ENCODE results near the gene NYNRIN.

NYNRIN gene

DNA sequence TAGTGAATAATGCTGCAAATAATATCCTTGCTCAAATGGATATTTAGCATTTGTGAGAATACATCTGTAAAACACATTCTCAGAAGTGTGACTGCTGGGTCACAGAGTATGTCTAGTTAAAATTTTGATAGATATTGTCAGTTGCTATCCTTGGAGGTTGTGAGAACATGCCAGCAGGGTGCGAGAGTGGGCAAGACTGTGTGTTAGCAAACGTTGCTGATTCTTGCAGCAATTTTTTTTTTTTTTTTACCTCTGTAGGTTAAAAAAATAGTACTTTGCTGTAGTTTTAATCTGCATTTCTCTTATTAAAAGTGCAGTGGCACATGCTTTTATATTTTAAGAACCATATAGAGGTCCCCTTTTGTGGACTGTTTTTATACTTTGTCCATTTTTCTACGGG, 4.5 kb upstream of the NYNRIN start:
- Mint-ChIP-seq H3K4me1 (peaks cover 68% of the 10 kb centered on the region), H3K27me3 (ENCODE audit: low read depth) (no peaks in the 10 kb centered on the region), H3K36me3 (ENCODE audit: low read depth) (no peaks in the 10 kb centered on the region), H3K27ac (peak overlapping the region; percentile 44 to 88 (median 79)), H3K4me3 (peak overlapping the region in 1 of 3 experiments; percentile 6), H3K9me3 (peaks cover 3% of the 10 kb centered on the region)
- TF ChIP-seq, protein P1, sequence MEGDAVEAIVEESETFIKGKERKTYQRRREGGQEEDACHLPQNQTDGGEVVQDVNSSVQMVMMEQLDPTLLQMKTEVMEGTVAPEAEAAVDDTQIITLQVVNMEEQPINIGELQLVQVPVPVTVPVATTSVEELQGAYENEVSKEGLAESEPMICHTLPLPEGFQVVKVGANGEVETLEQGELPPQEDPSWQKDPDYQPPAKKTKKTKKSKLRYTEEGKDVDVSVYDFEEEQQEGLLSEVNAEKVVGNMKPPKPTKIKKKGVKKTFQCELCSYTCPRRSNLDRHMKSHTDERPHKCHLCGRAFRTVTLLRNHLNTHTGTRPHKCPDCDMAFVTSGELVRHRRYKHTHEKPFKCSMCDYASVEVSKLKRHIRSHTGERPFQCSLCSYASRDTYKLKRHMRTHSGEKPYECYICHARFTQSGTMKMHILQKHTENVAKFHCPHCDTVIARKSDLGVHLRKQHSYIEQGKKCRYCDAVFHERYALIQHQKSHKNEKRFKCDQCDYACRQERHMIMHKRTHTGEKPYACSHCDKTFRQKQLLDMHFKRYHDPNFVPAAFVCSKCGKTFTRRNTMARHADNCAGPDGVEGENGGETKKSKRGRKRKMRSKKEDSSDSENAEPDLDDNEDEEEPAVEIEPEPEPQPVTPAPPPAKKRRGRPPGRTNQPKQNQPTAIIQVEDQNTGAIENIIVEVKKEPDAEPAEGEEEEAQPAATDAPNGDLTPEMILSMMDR (IDR thresholded peaks at IDR 0.05; ENCODE audit: unreplicated experiment in 3 of 3) = no peak

DNA sequence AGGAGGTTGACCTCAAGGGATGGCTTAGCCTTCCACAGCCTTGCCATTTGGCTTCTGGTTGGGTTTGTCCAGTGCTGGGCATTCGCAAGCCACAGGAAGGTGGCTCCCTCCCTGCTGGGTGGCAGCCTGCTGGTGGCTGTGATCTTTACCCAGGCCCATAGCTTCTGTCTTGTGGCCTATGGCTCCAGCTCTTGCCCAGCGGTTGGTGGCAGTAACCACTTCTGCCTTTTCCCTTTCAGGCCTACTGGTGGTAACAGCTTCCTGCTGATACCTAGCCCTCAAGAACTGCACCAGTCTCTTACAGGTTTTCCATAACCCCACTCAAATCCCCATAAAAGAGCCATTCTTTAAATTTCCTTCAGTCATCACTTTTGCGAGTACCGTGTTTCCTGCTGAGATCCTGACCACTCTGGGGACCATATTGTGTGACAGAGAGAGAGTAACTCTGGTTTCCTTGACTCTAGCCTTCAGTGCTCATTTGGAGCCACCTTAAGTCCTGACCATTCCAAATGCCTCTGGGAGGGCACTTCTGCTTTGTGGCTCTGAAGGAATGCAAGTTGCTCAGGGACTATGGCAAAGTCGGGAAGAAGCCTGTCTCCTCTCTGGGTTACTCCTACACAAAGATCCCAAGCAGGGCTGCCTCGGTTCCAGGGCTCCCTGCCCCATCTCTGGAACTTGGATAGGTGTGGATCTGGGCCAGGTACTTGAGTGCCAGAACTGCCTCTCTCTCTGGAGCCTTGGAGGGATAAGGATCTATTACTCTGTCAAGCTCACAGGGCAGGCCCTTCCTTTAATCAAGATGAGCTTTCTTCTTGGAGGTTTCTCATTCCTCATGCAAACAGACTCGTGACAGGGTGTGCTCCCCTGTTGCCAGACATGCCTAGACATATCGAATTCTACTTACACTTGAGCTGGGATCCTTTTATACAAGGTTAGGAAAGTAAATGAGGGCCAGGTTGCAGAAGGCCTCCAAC, 2.9 kb upstream of the NYNRIN start:
- TF ChIP-seq, protein P1 (IDR thresholded peaks at IDR 0.05; ENCODE audit: unreplicated experiment in 3 of 3) = no peak
- peaks cover 64% of the 10 kb centered on the region for H3K4me1 Mint-ChIP-seq
- H3K36me3 Mint-ChIP-seq (ENCODE audit: low read depth) = no peaks in the 10 kb centered on the region
- peaks cover 3% of the 10 kb centered on the region for H3K9me3 Mint-ChIP-seq
- H3K27me3 Mint-ChIP-seq (ENCODE audit: low read depth) = no peaks in the 10 kb centered on the region
- H3K4me3 Mint-ChIP-seq = peak overlapping the region in 1 of 3 experiments; percentile 26
- peak overlapping the region; percentile 75 to 98 (median 86) for H3K27ac Mint-ChIP-seq

DNA sequence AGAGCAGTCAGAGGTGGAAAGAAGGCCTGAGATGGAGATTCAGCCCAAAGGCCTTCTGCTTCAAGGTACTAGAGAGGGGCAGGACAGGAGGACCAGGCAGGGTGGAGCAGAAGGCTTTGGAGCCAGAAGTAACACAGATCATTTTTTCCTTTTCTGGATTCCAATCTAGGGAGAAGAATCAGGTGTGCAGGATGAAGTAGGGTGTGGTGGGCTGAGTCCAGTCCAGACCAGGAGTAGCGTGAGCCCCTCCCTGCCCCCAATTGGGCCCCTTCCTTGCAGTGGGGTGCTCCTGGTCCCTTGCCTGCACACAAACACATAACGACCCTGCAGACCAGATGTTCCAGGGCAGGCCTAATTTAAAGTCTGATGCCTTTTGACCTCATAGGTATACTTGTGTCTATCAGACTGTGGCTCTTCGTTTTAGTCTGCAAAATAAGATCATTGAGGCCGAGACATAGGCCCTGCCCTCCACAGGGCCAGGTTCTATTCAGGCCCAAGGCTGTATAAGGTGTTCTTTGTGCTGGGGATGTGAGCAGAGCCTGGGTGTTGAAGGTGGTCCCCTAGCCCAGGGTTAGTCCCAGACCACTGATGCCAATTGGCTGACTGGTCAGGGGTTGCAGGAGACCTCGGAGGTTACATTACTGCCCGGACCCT, 1.0 kb upstream of the NYNRIN start:
- Mint-ChIP-seq H3K4me3 (peak overlapping the region; percentile 92 to 99 (median 97)), H3K27ac (peak overlapping the region; percentile 75 to 98 (median 98)), H3K9me3 (peaks cover 3% of the 10 kb centered on the region), H3K27me3 (ENCODE audit: low read depth) (no peaks in the 10 kb centered on the region), H3K36me3 (ENCODE audit: low read depth) (peaks cover 4% of the 10 kb centered on the region), H3K4me1 (peaks cover 67% of the 10 kb centered on the region)
- TF ChIP-seq, protein P1 (IDR thresholded peaks at IDR 0.05; ENCODE audit: unreplicated experiment in 3 of 3) = no peak

DNA sequence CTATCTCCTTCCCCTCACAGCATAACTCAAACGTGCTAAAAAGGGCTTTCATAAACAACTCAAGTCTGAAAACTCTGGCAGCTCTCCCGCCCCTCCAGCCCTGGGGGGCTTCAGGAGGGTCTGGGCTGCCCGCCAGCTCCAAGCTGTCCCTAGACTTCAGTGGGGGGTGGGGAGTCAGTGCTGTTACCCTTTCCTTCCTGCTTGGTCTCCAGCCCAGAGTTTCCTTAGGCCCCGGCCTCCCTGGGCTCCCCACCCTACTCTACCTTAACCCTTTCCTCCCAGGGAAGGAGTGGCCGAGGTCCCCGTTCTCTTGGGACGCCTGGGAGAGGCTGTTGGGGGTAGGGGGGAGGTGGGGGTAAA, 530 bp upstream of the NYNRIN start:
- TF ChIP-seq, protein P1 (IDR thresholded peaks at IDR 0.05; ENCODE audit: unreplicated experiment in 3 of 3) = no peak
- peaks cover 72% of the 10 kb centered on the region for H3K4me1 Mint-ChIP-seq
- H3K27ac Mint-ChIP-seq = peak overlapping the region; percentile 75 to 98 (median 98)
- peak overlapping the region; percentile 92 to 99 (median 97) for H3K4me3 Mint-ChIP-seq
- peaks cover 9% of the 10 kb centered on the region for H3K36me3 Mint-ChIP-seq (ENCODE audit: low read depth)
- H3K27me3 Mint-ChIP-seq (ENCODE audit: low read depth) = no peaks in the 10 kb centered on the region
- H3K9me3 Mint-ChIP-seq = peaks cover 3% of the 10 kb centered on the region

DNA sequence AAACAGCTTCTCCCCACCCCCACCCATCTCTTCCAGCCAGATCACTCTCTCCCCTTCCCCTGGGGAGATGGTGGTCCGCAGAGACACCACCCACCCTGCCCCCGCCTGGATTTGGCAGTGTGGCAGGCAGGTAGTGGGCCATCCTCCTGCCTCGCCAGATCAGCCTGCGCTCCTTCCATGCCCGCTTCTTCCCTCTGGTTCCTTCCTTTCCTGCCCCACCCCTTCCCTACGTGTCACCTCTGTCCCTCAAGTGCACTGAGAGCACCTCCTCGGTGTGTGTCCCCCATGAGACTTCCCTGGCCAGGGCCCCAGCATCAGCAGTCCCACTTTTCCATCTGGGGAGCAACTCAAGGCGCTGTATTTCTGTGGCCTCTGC, 632 bp downstream of the NYNRIN start:
- H3K27ac Mint-ChIP-seq = peak overlapping the region; percentile 75 to 98 (median 96)
- peaks cover 74% of the 10 kb centered on the region for H3K4me1 Mint-ChIP-seq
- TF ChIP-seq, protein P1 (IDR thresholded peaks at IDR 0.05; ENCODE audit: unreplicated experiment in 3 of 3) = no peak
- peaks cover 20% of the 10 kb centered on the region for H3K36me3 Mint-ChIP-seq (ENCODE audit: low read depth)
- H3K27me3 Mint-ChIP-seq (ENCODE audit: low read depth) = no peaks in the 10 kb centered on the region
- peak overlapping the region; percentile 92 to 99 (median 97) for H3K4me3 Mint-ChIP-seq
- peaks cover 3% of the 10 kb centered on the region for H3K9me3 Mint-ChIP-seq
